CMK (cell line): Measurements from ENCODE around the gene VIM.
"Not testable (repeated sequence)": the region's sequence is repeated elsewhere in the genome, so short reads cannot be mapped to it uniquely, and the experiment has no call there.

Experiments used
- DNase-seq: peaks from one replicate; pipeline ENCODE4 v3.0.0-alpha.2; 2010; ENCODE audit warnings: low read depth

VIM gene

GRCh38 chr10:17233286-17233991 lies 5.4 kb downstream of the VIM start:
- DNase-seq: no peak

- no peak for DNase-seq
Observed at GRCh38 chr10:17234431-17234945, 6.4 kb downstream of the VIM start.

- no peak for DNase-seq
Observed at GRCh38 chr10:17235136-17235535, 7.1 kb downstream of the VIM start.

GRCh38 chr10:17236468-17237148 lies 8.6 kb downstream of the VIM start:
- no peak for DNase-seq

- DNase-seq: no peak
Observed at GRCh38 chr10:17237149-17237527, 9.1 kb downstream of the VIM start.

- no peak for DNase-seq
Observed at GRCh38 chr10:17237915-17238444, 9.9 kb downstream of the VIM start.

- no peak for DNase-seq
Observed at GRCh38 chr10:17238445-17239291, 10.6 kb downstream of the VIM start.

GRCh38 chr10:17239345-17240085 lies 11.5 kb downstream of the VIM start:
- no peak for DNase-seq

GRCh38 chr10:17240096-17240495 lies 12.1 kb downstream of the VIM start:
- DNase-seq: no peak

GRCh38 chr10:17240616-17241015 lies 12.6 kb downstream of the VIM start:
- DNase-seq: no peak

GRCh38 chr10:17241611-17242333 lies 13.7 kb downstream of the VIM start:
- DNase-seq: no peak

GRCh38 chr10:17244700-17245365 lies 16.8 kb downstream of the VIM start:
- no peak for DNase-seq

GRCh38 chr10:17247210-17247609 lies 19.2 kb downstream of the VIM start:
- DNase-seq: no peak

GRCh38 chr10:17248964-17249363 lies 20.9 kb downstream of the VIM start:
- DNase-seq: no peak

GRCh38 chr10:17249820-17250219 lies 21.8 kb downstream of the VIM start:
- DNase-seq: no peak

- no peak for DNase-seq
Observed at GRCh38 chr10:17250736-17251135, 22.7 kb downstream of the VIM start.

- DNase-seq: not testable (repeated sequence)
Observed at GRCh38 chr10:17254543-17255050, 26.6 kb downstream of the VIM start.

GRCh38 chr10:17255512-17255911 lies 27.5 kb downstream of the VIM start:
- no peak for DNase-seq

- DNase-seq: no peak
Observed at GRCh38 chr10:17256051-17256450, 28.0 kb downstream of the VIM start.

GRCh38 chr10:17256627-17257026 lies 28.6 kb downstream of the VIM start:
- DNase-seq: no peak
